IMR-90 (cell line): Measurements from ENCODE around the gene TAS2R40. TPM values are rescaled to one million over a fixed set of nuclear protein-coding genes. Genes with fewer than 3 reads are reported as not detected.

Source experiments
- ATAC-seq: fragments of 200-7000 bp; cut with Tn5 transposase; 2 replicates; pipeline ENCODE4 v1.9.1; 2020; ENCODE audit warnings: low read depth, mild to moderate bottlenecking, moderate library complexity
- BruUV-seq: library from RNA; stranded (reverse); fragments of 400-500 nt; replicated peaks from 2 replicates; lab custom pipeline; 2021; lab: Mats Ljungman, UMichigan
- CTCF ChIA-PET: fragments of 300-600 bp; formaldehyde crosslinking; extraction: SDS; loops from one replicate; lab custom pipeline; 2021; ENCODE audit warnings: antibody characterized with exemption; lab: Yijun Ruan, JAX
- POLR2A ChIA-PET: fragments of 300-600 bp; sonication (Branson Sonifier 250); formaldehyde crosslinking; loops from one replicate; lab custom pipeline; 2022; ENCODE audit warnings: antibody characterized with exemption; ENCODE audit not compliant: unreplicated experiment; lab: Charles Lee
- DNase-seq: peaks from one replicate; pipeline ENCODE4 v3.0.0; 2013
- H2AFZ ChIP-seq: replicated peaks from 2 replicates; pipeline ENCODE3; 2013; ENCODE audit warnings: low read length, mild to moderate bottlenecking; ENCODE audit not compliant: poor library complexity
- H2AK5ac ChIP-seq: 2 replicates; pipeline ENCODE4 v1.6.1; 2013; ENCODE audit warnings: low read depth, low read length, inconsistent platforms
- H2AK9ac ChIP-seq: replicated peaks from 2 replicates; pipeline ENCODE3; 2013; ENCODE audit warnings: mild to moderate bottlenecking, low read depth, low read length, moderate library complexity; ENCODE audit not compliant: poor library complexity
- H2BK120ac ChIP-seq: 2 replicates; pipeline ENCODE4 v1.6.1; 2013; ENCODE audit warnings: low read depth, low read length, inconsistent platforms
- H2BK15ac ChIP-seq: 3 replicates; pipeline ENCODE4 v1.6.1; 2013; ENCODE audit warnings: low read depth, low read length, inconsistent platforms
- H2BK20ac ChIP-seq: 2 replicates; pipeline ENCODE4 v1.6.1; 2013; ENCODE audit warnings: low read depth, mild to moderate bottlenecking, inconsistent platforms, low read length, moderate library complexity
- H2BK5ac ChIP-seq: 2 replicates; pipeline ENCODE4 v1.6.1; 2013; ENCODE audit warnings: mild to moderate bottlenecking, low read depth, low read length, inconsistent platforms; ENCODE audit not compliant: poor library complexity, severe bottlenecking
- H3K14ac ChIP-seq: replicated peaks from 2 replicates; pipeline ENCODE4 v1.6.1; 2013; ENCODE audit warnings: low read depth, low read length, inconsistent platforms
- H3K18ac ChIP-seq: 2 replicates; pipeline ENCODE4 v1.6.1; 2013; ENCODE audit warnings: low read depth, low read length, control low read depth
- H3K23ac ChIP-seq: 2 replicates; pipeline ENCODE4 v1.6.1; 2013; ENCODE audit warnings: low read depth, low read length, inconsistent platforms
- H3K27ac ChIP-seq: 2 replicates; pipeline ENCODE4 v1.5.1; 2013; ENCODE audit warnings: mild to moderate bottlenecking, control low read depth, low read length; ENCODE audit not compliant: insufficient read depth
- H3K27me3 ChIP-seq: 2 replicates; pipeline ENCODE4 v1.6.1; 2013; ENCODE audit warnings: low read length; ENCODE audit not compliant: control insufficient read depth, insufficient read depth
- H3K36me3 ChIP-seq: 2 replicates; pipeline ENCODE4 v1.6.1; 2013; ENCODE audit warnings: low read length, mixed read lengths; ENCODE audit not compliant: control insufficient read depth, insufficient read depth
- H3K4ac ChIP-seq: 2 replicates; pipeline ENCODE4 v1.6.1; 2013; ENCODE audit warnings: low read depth, low read length, inconsistent platforms
- H3K4me1 ChIP-seq: 2 replicates; pipeline ENCODE4 v1.6.1; 2013; ENCODE audit warnings: low read length, mixed read lengths; ENCODE audit not compliant: control insufficient read depth, insufficient read depth
- H3K4me2 ChIP-seq: 2 replicates; pipeline ENCODE4 v1.6.1; 2013; ENCODE audit warnings: low read depth, mild to moderate bottlenecking, control low read depth, low read length, moderate library complexity
- H3K4me3 ChIP-seq: 2 replicates; pipeline ENCODE4 v1.5.1; 2013; ENCODE audit warnings: low read depth, mild to moderate bottlenecking, control low read depth, low read length, moderate library complexity; ENCODE audit not compliant: insufficient read depth
- H3K56ac ChIP-seq: 2 replicates; pipeline ENCODE4 v1.6.1; 2013; ENCODE audit warnings: low read length, inconsistent platforms; ENCODE audit not compliant: insufficient read depth; ENCODE audit errors: extremely low read depth
- H3K79me1 ChIP-seq, 2 experiments: 2 replicates each; pipeline ENCODE4 v1.6.1; 2013; ENCODE audit warnings: low read length in 2 of 2, inconsistent platforms in 1 of 2, low read depth in 1 of 2
- H3K9ac ChIP-seq: 2 replicates; pipeline ENCODE4 v1.6.1; 2013; ENCODE audit warnings: low read depth, low read length, control low read depth
- H3K9me1 ChIP-seq: 2 replicates; pipeline ENCODE4 v1.6.1; 2013; ENCODE audit warnings: low read length, inconsistent platforms; ENCODE audit not compliant: insufficient read depth
- H3K9me3 ChIP-seq: 2 replicates; pipeline ENCODE4 v1.6.1; 2013; ENCODE audit warnings: low read length; ENCODE audit not compliant: control insufficient read depth, insufficient read depth
- H4K20me1 ChIP-seq: 2 replicates; pipeline ENCODE4 v1.6.1; 2013; ENCODE audit warnings: low read length, inconsistent platforms; ENCODE audit not compliant: insufficient read depth
- H4K5ac ChIP-seq: 2 replicates; pipeline ENCODE4 v1.6.1; 2013; ENCODE audit warnings: mild to moderate bottlenecking, low read depth, low read length, control low read depth
- H4K8ac ChIP-seq, 2 experiments: 2 replicates each; pipeline ENCODE4 v1.6.1; 2013; ENCODE audit warnings: low read depth in 2 of 2, low read length in 2 of 2, control low read depth in 1 of 2, inconsistent platforms in 1 of 2
- H4K91ac ChIP-seq: 2 replicates; pipeline ENCODE4 v1.6.1; 2013; ENCODE audit warnings: low read depth, low read length, inconsistent platforms; ENCODE audit not compliant: insufficient read depth
- CHD1 ChIP-seq: IDR thresholded peaks from 2 replicates; pipeline ENCODE4 v1.6.1; 2012; ENCODE audit warnings: low read depth, low read length, improper control_type of control experiment
- FOS ChIP-seq: fragments of 150-350 bp; IDR thresholded peaks from 2 replicates; pipeline ENCODE4 v1.6.1; 2016; ENCODE audit warnings: low read depth, low read length
- MAFK ChIP-seq: IDR thresholded peaks from 2 replicates; pipeline ENCODE4 v1.6.1; 2012; ENCODE audit warnings: low read depth, low read length, improper control_type of control experiment
- MXI1 ChIP-seq: IDR thresholded peaks from 2 replicates; pipeline ENCODE4 v1.6.1; 2012; ENCODE audit warnings: low read depth, mild to moderate bottlenecking, low read length, moderate library complexity, borderline replicate concordance
- RAD21 ChIP-seq: IDR thresholded peaks from 2 replicates; pipeline ENCODE4 v1.6.1; 2012; ENCODE audit warnings: low read length, improper control_type of control experiment
- SMC3 ChIP-seq: fragments of 150-350 bp; IDR thresholded peaks from 2 replicates; pipeline ENCODE4 v1.6.1; 2016; ENCODE audit warnings: low read depth, mild to moderate bottlenecking, antibody characterized with exemption, low read length, moderate library complexity
- WGBS, 2 experiments: methylation state at CpG; one replicate each; pipeline versions ENCODE4 v1.1.5 to v1.1.7; 2013; ENCODE audit warnings: missing lambda C conversion rate in 2 of 2; ENCODE audit not compliant: insufficient read length in 1 of 2; ENCODE audit errors: extremely low coverage in 2 of 2; 5-methylcytosine and 5-hydroxymethylcytosine counted together
- dilution Hi-C: fragments of 300-500 bp; cut with HindIII; formaldehyde crosslinking; loops from one replicate; pipeline ENCODE4 v1.14.3; 2018; ENCODE audit warnings: low sequenced_read_pairs; ENCODE audit not compliant: unreplicated experiment
- in situ Hi-C: fragments of 300-500 bp; cut with MboI; formaldehyde crosslinking; loops from 3 replicates; pipeline ENCODE4 v1.14.3; 2019; ENCODE audit warnings: low sequenced_read_pairs, inconsistent platforms, mixed read lengths
- intact Hi-C: fragments of 100-400 bp; cut with micrococcal nuclease; formaldehyde crosslinking; loops from 2 replicates; pipeline ENCODE4 v1.10.0; 2022
- polyA plus RNA-seq, 3 experiments: library from polyadenylated mRNA; depleted of rRNA; stranded (reverse); fragments of >200 nt; gene quantifications; 2 replicates each; pipeline ENCODE4 v1.2.3, GENCODE V29; 2012; ENCODE audit warnings: low replicate concordance in 1 of 3
- total RNA-seq: library from RNA; depleted of rRNA; stranded (reverse); fragments of >200 nt; gene quantifications from 2 replicates; pipeline ENCODE4 v1.2.3, GENCODE V29; 2012
- TF ChIP-seq, protein P1 (sequence below): fragments of 150-350 bp; IDR thresholded peaks from 2 replicates; pipeline ENCODE4 v1.6.1; 2017; ENCODE audit warnings: mild to moderate bottlenecking, antibody characterized with exemption, low read length, low read depth
- TF ChIP-seq, protein P2 (sequence below): fragments of 150-350 bp; IDR thresholded peaks from 2 replicates; pipeline ENCODE4 v1.6.1; 2016; ENCODE audit warnings: low read depth, mild to moderate bottlenecking, low read length, moderate library complexity, borderline replicate concordance
- TF ChIP-seq, protein P3 (sequence below): conservative IDR thresholded peaks from 2 replicates; pipeline ENCODE4 v1.5.1; 2012; ENCODE audit warnings: mild to moderate bottlenecking, low read depth, low read length, improper control_type of control experiment

TAS2R40 gene
- total and polyA plus RNA-seq, 2 of the 4 experiments (the other 2 are of a cell fraction): not detected

DNA sequence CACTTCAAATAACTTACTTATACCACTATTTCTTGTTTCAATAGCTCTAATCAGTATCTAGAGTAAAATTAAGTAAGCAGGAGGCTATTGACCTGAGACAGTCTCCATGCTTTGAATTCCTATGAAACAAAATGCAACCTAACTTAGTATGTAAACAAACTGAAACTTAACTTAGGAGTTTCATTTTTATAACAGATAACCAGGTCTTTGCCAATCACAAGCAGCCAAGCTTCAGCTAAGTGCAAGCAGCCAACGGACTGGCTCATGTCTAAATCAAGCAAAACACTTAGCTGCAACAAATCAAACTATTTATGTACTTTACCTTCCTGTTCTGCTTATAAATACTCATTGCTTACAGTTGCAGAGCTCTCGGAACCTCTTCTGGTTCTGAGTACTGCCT lies 37.0 kb downstream of the TAS2R40 start:
- CTCF ChIA-PET: interaction anchor here (1.8 kb wide), 1 partner anchor 19 kb away, joined by 10 read pairs; no protein-coding TSS in a partner anchor
- Histone ChIP-seq H2AK9ac (no peak overlapping the region), H3K27ac (no peak overlapping the region), H2BK15ac (no peak overlapping the region), H3K4me3 (no peak overlapping the region), H3K9me1 (no peaks in the 10 kb centered on the region), H3K14ac (no peak overlapping the region), H3K4me1 (no peaks in the 10 kb centered on the region; the same call in 1 of the 2 replicates), H2BK20ac (no peak overlapping the region), H3K36me3 (no peaks in the 10 kb centered on the region), H2BK120ac (no peak overlapping the region), H3K4me2 (peak overlapping the region; percentile 13; the same call in 1 of the 2 replicates), H3K23ac (no peak overlapping the region), H3K27me3 (no peaks in the 10 kb centered on the region), H4K20me1 (no peaks in the 10 kb centered on the region), H4K91ac (no peak overlapping the region), H2AK5ac (no peak overlapping the region), H3K56ac (no peak overlapping the region), H3K79me1 (peaks cover 0 to 3% of the 10 kb centered on the region in 2 experiments; a peak in 3 of 4 replicates), H4K8ac (no peak overlapping the region), H3K9ac (no peak overlapping the region), H3K4ac (no peak overlapping the region), H2AFZ (no peak overlapping the region), H3K18ac (no peak overlapping the region), H3K9me3 (no peaks in the 10 kb centered on the region), H4K5ac (no peak overlapping the region), H2BK5ac (no peak overlapping the region)
- 0% methylated on average over 1 of the region's 2 CpGs; no CpG with 5 or more reads in 1 of the 2 experiments for WGBS, 2 experiments
- dilution Hi-C loops (no loop called here), intact Hi-C loops (loop anchor here (5.0 kb wide), 1 partner anchor 153 kb away; no protein-coding TSS in a partner anchor), in situ Hi-C loops (no loop called here)
- BruUV-seq: no TSS peak
- POLR2A ChIA-PET: no interaction called here
- ATAC-seq (peak; percentile 6; the same call in 1 of the 2 replicates), DNase-seq (peak; percentile 20)
- no peak for TF ChIP-seq SMC3
- TF ChIP-seq RAD21: no peak
- TF ChIP-seq MAFK: no peak
- TF ChIP-seq CHD1: no peak
- TF ChIP-seq, protein P1, sequence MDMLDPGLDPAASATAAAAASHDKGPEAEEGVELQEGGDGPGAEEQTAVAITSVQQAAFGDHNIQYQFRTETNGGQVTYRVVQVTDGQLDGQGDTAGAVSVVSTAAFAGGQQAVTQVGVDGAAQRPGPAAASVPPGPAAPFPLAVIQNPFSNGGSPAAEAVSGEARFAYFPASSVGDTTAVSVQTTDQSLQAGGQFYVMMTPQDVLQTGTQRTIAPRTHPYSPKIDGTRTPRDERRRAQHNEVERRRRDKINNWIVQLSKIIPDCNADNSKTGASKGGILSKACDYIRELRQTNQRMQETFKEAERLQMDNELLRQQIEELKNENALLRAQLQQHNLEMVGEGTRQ: no peak
- TF ChIP-seq, protein P2, sequence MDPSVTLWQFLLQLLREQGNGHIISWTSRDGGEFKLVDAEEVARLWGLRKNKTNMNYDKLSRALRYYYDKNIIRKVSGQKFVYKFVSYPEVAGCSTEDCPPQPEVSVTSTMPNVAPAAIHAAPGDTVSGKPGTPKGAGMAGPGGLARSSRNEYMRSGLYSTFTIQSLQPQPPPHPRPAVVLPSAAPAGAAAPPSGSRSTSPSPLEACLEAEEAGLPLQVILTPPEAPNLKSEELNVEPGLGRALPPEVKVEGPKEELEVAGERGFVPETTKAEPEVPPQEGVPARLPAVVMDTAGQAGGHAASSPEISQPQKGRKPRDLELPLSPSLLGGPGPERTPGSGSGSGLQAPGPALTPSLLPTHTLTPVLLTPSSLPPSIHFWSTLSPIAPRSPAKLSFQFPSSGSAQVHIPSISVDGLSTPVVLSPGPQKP: no peak
- TF ChIP-seq, protein P3, sequence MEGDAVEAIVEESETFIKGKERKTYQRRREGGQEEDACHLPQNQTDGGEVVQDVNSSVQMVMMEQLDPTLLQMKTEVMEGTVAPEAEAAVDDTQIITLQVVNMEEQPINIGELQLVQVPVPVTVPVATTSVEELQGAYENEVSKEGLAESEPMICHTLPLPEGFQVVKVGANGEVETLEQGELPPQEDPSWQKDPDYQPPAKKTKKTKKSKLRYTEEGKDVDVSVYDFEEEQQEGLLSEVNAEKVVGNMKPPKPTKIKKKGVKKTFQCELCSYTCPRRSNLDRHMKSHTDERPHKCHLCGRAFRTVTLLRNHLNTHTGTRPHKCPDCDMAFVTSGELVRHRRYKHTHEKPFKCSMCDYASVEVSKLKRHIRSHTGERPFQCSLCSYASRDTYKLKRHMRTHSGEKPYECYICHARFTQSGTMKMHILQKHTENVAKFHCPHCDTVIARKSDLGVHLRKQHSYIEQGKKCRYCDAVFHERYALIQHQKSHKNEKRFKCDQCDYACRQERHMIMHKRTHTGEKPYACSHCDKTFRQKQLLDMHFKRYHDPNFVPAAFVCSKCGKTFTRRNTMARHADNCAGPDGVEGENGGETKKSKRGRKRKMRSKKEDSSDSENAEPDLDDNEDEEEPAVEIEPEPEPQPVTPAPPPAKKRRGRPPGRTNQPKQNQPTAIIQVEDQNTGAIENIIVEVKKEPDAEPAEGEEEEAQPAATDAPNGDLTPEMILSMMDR: no peak
- TF ChIP-seq MXI1: no peak
- no peak for TF ChIP-seq FOS
